HG03064 (cell line): ENCODE results near the gene USO1.
"Not testable (repeated sequence)": the region's sequence is repeated elsewhere in the genome, so short reads cannot be mapped to it uniquely, and the experiment has no call there.

Source experiments
- ATAC-seq: cut with Tn5 transposase; IDR thresholded peaks from one replicate; pipeline ENCODE4 v1.9.1; 2021; ENCODE audit warnings: low read depth; ENCODE audit not compliant: unreplicated experiment

Gene USO1, protein sequence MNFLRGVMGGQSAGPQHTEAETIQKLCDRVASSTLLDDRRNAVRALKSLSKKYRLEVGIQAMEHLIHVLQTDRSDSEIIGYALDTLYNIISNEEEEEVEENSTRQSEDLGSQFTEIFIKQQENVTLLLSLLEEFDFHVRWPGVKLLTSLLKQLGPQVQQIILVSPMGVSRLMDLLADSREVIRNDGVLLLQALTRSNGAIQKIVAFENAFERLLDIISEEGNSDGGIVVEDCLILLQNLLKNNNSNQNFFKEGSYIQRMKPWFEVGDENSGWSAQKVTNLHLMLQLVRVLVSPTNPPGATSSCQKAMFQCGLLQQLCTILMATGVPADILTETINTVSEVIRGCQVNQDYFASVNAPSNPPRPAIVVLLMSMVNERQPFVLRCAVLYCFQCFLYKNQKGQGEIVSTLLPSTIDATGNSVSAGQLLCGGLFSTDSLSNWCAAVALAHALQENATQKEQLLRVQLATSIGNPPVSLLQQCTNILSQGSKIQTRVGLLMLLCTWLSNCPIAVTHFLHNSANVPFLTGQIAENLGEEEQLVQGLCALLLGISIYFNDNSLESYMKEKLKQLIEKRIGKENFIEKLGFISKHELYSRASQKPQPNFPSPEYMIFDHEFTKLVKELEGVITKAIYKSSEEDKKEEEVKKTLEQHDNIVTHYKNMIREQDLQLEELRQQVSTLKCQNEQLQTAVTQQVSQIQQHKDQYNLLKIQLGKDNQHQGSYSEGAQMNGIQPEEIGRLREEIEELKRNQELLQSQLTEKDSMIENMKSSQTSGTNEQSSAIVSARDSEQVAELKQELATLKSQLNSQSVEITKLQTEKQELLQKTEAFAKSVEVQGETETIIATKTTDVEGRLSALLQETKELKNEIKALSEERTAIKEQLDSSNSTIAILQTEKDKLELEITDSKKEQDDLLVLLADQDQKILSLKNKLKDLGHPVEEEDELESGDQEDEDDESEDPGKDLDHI

DNA sequence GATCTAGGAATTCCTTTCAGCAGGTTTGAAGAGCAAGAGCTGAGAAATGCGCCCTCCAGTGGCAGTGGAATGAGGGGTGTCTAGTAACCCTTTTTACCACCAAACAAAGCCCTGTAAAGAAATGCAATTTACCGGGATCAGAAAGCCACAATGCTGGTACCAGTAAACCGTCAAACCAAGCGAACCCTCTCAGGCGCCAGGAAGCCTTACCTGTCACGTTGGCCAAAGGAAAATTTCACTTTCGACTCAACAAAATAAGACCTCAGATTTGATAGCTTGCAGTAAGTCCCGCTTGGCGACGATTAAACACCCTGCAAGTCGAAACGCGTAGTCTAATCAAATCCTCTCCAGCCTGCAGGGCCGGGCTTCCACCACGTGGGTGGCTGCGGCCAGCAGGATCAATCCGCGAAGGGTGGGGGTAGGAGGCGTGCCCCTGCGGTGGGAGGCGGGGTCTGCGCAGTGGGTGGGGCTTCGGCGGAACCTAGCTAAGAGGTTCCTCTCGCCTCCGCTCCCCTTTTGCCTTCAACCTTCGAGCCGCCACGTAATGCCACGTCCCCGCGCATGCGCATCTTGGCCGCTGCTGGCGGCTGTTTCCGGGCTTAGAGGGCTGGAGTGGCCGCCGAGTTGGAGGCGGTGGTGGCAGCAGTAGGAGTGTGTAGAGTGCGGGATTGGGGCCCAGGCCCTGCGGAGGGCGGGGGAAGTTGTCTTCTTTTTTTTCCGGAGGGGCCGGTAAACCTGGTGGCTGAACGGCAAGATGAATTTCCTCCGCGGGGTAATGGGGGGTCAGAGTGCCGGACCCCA is at the start of gene USO1:
Gene USO1 (plus strand): TSS at position 512 of the 801 bp plus-strand sequence. CDS start 243 bp downstream, at position 755.
- peak; percentile 89 for ATAC-seq

DNA sequence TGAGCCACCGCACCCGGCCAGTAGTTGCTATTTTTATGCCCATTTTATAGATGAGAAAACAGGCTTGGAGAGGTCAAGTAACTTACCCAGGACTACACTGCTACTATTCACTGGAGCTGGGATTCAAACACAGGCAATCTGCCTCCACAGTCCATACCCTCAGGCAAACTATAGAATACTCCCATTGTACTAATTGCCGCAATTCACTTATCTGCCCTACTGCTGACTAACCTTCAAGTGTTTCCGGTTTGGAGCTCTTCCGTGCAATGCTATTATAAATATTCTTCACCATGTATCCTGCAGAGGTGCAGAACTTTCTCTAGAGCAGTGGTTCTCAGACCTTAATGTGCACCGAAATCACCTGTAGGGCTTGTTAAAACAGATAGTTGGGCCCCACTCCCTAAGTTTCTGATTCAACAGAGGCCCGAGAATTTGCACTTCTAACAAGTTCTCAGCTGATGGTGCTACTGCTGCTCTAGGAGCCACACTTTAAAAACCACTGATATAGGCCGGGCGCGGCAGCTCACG is 49.3 kb upstream of the USO1 start:
- ATAC-seq: no peak

DNA sequence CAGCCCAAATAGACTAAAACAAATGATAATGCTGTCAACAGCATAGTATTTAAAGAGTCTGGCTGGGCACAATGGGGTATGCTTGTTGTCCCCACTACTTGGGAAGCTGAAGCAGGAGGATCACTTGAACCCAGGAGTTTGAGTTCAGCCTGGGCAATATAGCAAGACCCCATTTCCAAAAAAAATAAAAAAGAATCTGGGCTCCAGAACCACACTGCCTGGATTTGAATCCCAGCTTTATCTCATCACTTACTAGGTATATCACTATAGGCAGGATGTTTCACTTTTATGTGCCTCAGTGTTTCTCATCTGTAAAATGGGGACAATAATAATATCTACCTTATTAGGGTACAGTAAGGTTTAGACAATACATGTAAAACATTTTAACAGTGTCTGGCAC is 45.9 kb upstream of the USO1 start:
- ATAC-seq: no peak

DNA sequence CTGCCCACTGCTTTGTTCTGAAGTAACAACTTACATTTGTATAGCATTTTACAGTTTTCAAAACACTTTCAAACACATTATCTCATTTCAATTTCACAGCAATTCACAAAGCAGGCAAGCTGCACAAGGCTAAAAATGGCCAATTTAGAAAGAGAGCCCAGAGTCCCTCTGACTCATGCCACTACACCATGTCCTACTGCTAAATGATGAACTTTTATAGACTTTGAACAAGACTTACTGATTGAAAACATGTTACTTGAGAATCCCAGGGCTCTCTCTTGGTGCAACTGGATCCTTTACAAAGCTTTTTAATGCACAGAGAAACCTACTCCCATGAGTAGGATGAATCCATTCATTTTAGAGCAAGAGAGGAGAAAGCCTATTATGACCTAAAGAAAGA is 45.4 kb upstream of the USO1 start:
- ATAC-seq: no peak

DNA sequence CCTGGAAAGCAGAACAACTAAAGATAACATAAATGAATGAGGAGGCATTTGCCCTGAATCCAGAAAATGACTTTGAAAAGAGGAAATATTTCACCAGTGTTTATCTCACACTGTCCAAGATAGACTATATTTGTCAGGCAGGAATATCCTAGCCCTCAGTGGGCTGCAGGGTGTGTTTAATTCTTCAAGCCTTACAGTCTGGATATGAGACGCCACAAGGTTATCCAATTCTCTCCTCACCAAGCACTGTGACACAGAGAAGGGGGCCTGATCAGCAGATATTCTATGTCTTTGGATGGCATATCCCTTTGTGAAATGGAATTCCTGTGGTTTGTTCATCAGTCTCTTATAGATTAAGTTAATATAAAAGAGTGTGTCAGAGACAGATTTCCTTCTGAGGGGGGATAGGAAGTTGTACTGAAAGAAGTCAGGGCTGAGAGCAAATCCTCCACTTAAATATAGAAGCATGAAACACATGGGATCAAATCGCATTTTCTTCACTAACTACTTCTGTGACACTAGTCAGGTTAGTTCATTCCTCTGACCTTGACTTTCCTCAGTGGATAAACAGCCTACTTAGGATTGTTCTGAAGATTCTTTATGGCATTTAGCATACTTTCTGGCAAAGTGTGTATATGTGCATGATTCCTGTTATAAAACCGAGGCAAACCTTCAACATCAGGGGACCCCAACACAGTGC is 44.4 kb upstream of the USO1 start:
- no peak for ATAC-seq

DNA sequence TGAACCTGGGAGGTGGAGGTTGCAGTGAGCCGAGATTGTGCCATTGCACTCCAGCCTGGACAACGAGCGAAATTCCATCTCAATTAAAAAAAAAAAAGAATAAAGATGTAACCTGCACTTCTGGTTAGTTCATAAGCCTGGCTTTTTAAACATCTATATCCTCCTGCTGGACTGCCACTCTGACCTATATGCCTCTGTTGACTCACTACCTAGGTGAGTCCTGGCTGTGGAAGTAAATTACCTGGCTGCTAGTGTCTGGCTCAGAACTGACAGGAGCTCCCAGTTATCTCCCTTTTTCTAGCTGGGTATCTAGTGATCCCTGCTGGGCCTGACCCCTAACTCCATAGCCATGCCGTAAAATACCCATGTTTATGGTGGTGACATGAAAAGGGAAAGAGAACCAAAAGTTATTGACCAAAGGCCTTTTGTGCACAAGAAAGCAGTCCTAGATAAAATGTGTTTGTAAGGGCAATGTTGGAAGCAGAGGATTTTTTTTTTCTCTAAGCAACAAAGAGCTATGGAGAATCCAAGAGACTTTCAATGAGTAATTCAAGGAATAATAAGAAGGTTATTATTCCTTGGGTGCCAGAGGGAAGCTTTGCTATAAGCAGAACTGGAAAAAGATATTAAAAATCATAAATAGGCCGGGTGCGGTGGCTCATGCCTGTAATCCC is 40.8 kb upstream of the USO1 start:
- no peak for ATAC-seq

DNA sequence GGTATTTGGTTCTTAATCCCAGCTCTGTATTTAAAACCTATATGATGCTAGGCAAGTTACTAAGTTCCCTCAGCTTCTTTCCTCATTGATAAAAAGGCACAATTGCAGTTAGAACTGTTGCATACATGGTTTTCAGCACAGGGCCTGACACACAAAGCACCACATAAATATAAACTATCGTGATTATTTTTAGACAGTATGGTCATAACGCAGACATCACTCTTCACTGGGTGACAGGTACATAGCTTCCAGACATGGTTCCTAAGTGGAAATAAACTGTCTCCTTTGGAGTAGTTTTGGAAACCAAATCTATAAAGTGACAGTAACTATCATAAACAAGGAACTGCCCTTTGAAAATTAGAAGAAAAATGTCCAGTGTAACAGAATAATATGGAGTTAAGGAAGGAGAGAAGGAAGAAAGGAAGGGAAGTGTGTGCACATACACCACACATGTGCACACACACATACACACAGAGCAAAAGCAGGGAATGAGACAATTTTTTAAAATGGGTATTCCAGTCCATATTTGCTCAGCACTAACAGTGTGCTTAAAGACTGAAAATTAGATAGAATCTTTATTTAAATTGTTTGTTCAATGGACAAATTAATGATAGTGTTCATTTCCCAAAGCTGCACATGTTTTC is 38.7 kb upstream of the USO1 start:
- ATAC-seq: no peak

DNA sequence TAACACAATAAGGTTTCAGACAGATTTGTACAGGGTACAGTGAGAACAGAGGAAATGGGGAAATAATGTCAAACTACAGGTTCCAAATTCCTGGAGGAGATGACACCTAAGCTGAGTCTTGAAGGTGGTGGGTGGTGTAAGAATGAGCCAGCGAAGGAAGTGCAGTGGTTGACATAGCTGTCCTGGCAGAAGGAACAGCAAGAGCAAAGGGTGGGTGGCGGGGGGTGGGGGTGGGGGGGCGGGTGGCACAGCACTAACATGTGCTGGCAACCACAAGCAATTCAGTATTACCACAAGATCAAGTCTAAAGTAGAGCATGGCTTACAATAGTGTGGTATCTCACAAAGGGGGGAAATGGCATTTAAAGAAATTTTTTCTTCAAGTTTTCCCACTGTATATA is 38.0 kb upstream of the USO1 start:
- no peak for ATAC-seq

DNA sequence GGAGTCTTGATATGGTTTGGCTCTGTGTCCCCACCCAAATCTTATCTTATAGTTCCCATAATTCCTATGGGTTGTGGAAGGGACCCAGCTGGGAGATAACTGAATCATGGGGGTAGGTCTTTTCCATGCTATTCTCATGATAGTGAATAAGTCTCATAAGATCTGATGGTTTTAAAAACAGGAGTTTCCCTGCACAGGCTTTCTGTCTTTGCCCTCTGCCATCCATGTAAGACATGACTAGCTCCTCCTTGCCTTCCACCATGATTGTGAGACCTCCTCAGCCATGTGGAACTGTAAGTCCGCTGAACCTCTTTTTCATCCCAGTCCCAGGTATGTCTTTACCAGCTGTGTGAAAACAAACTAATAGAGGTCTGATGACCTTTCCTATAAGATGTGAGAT is 37.3 kb upstream of the USO1 start:
- not testable (repeated sequence) for ATAC-seq

DNA sequence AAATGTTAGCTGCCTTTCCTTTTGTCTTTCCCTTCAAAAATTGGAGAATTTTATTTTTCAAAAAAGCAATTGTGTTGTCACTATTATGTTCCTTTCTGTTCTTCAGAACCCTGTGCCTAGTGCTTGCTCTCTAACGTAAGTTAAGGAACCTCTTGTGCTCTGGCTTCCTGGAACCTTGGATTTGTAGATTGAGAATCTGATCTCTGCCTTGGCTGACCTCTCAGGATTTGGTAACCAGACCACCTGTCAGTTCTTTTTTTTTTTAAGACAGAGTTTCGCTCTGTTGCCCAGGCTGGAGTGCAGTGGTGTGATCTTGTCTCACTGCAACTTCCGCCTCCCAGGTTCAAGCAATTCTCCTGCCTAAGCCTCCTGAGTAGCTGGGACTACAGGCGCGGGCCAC is 32.3 kb upstream of the USO1 start:
- not testable (repeated sequence) for ATAC-seq

DNA sequence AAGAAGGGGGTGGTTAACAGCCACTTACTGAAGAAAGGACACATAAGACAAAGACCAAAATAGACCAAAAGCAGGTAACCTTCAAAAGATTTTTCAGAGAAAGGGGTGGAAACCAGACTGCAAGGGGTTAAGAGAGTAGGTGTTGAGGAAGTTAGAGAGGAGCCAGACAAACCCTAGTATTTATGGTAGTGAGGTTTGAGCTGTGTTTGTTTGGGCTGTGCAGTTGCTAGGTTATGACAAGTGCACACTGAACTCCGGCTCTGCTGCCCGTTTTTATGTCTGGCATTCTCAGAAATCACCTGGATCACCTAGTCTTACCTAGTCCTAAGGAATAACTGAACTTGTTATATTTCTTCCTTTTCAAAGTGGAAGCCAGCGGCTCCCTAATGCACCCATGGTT is 28.3 kb upstream of the USO1 start:
- no peak for ATAC-seq

DNA sequence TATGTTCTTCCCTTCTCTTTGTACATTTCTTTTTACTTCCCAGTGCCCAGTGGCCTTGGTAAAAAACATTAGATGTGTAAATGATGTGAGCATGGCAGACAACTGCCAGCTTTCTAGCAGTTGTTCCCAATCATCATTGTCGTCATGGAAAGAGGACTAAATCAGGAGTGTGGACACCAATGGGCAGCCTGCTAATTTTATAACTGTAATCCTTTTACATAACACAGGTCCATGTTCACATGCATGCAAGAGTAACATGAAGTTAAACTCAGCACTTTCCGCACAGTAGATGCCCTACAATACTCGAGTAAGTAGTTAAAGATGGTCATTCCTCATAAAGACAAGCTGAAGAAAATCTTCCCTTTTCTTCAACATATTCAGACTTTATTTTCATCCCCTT is 27.8 kb upstream of the USO1 start:
- no peak for ATAC-seq

DNA sequence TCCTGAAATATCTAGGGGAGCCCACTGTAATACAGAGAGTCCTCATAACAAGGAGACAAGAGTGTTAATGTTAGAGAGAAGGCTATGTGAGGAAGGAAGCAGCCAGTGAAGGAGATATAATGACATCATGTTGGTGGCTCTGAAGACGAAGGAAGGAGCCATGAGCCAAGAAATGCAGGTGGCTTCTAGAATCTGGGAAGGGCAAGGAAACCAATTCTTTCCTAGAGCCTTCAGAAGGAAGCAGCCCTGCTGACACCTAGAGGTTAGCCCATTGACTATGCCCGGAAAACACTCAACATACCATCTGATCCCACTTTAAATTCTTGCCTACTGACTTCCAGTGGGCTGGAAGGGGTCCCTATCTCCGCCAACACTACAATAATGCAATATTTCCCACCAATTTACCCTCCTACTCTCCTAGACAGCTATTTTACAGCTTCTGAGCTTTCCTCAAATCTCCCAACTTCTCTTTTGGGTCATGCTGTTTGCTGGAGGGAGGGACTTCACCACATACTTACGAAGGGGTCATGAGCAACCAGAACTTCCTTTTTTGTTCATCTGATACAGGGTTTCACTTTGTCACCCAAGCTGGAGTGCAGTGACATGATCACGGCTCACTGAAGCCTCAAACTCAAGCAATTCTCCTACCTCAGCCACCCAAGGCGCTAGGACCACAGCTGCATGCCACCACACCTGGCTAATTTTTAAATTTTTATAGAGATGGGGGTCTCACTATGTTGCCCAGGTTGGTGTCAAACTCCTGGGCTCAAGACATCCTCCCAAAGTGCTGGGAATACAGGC is 26.0 kb upstream of the USO1 start:
- peak; percentile 90 for ATAC-seq

DNA sequence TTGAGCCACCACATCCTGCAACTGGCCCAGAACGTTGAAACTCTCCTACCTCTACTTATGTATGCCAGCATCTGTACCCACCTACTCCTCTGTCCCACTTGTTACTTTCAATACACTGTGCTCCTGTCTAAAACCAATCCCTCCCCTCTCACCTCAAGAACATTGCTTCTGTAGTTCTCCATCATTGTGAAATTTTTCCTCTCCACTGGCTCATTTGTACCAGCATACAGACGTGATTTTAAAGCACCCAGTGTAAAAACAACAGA is 25.5 kb upstream of the USO1 start:
- ATAC-seq: peak; percentile 60

DNA sequence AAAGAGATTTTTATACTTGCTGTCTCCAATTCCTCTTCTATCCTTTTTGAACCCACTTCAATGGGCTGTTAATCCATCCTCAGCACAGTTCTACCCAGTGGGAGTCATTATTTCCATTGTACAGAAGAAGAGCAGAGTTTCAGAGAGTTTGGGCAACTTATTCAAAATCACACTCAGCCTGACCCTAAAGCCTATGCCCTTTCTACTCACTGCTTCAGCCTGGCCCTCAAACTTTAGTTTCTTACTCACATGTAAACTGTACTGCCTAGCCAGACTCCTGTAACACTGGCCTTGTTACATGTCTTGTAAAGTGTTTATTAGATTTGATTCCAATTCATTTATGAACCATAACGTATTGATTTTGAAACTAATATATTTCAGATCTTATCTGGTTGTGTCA is 25.1 kb upstream of the USO1 start:
- peak; percentile 15 for ATAC-seq

DNA sequence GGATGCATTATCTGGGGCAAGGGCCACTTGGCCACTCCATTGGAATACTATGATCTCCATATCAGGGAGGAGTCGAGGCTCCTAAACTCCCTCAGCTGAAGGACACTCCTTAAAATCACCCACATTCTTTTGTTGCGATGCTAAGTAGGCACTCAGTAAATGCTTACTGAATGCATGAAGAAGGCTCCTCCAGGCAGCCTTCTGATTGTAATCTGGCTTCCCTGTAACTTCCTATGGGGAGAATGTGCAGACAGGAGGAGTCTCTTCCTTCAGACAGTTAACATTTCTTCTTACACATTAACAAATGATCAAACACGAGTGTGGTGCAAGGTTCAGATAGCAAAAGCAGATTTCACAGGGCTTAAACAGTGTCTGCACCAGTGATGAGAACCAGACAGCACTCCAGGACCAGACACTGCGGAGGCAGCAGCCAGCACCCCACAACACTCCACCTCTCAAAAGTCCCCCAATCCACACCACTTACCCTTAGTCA is 21.4 kb upstream of the USO1 start:
- no peak for ATAC-seq

DNA sequence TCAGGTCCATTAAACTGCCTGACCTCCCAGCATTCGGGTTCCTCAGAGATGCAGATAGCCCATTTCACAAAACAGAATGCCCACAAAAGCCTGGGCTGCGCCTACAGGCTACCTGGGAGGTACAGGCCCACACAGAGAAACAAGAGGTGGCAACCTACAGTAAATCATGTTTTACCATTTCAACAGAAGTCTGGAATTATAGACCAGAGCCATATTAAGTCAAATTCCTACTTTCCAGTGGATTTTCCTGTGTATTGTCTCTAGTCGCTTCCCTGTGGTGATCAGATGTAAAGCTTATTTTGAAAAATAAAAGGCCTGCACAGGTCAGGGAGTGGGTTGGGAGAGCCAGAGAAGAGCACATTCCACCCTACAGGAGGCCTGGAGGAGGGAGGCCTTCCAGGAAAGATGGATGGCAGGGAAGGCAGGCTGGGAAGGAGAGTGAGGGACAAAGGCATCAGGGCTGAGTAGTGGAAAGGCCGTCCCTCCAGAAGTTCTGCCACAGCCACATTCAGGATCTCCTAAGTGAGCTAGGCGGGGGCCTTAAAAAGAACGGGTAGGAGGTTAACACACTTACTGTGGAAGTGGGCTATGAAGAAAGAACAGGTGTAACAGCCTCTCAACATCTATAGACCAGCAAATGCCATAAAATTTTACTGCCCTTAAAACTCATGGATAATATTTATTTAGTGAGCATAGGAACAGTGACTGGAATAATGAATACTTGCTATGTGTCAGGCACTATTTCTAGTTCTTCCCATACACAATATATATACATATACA is 19.0 kb upstream of the USO1 start:
- no peak for ATAC-seq
